Pancreas (tissue), 10 donors: ENCODE data around the gene PAPPA. TPM values are rescaled to one million over a fixed set of nuclear protein-coding genes. Genes with fewer than 3 reads are reported as not detected.
A peak's percentile ranks its signal among the peaks of the same experiment; 100 is the strongest.

Source experiments
- ATAC-seq, 4 donors: fragments of 200-7000 bp; cut with Tn5 transposase; one replicate each; pipeline versions ENCODE4 v1.8.0 to v1.9.1; 2020; ENCODE audit warnings: mild to moderate bottlenecking in 4 of 4, moderate library complexity in 4 of 4
- DNase-seq, 6 donors: peaks; one replicate each; pipeline ENCODE4 v3.0.0-alpha.2; 2020
- FAIRE-seq: peaks from 2 replicates; lab custom pipeline; 2012; peaks lifted over from hg19 to GRCh38; lab: Jason Lieb, UNC
- H3K27ac ChIP-seq, 4 donors: fragments of 200-600 bp; sonication (generic); 1 replicate in 3 of 4; 2 replicates in 1 of 4; pipeline versions ENCODE4 v1.5.0 to v1.8.0; 2020
- H3K27me3 ChIP-seq, 4 donors: fragments of 200-600 bp; one replicate each; pipeline ENCODE4 v1.8.0; 2021
- H3K36me3 ChIP-seq, 3 donors: fragments of 200-600 bp; sonication (generic) in 1 of 3; one replicate each; pipeline versions ENCODE4 v1.5.0 to v1.8.0; 2020 to 2021
- H3K4me1 ChIP-seq, 3 donors: fragments of 200-600 bp; one replicate each; pipeline ENCODE4 v1.8.0; 2021
- H3K4me3 ChIP-seq, 4 donors: fragments of 200-600 bp; sonication (generic) in 2 of 4; one replicate each; pipeline versions ENCODE4 v1.5.0 to v1.8.0; 2020 to 2021
- H3K9me3 ChIP-seq, 4 donors: fragments of 200-600 bp; one replicate each; pipeline ENCODE4 v1.8.0; 2021
- WGBS, 2 donors: extraction: QIAGEN DNeasy Blood & Tissue Kit; methylation state at CpG; one replicate each; pipeline ENCODE4 v1.1.7; 2013; 5-methylcytosine and 5-hydroxymethylcytosine counted together
- intact Hi-C, 3 donors: fragments of 100-400 bp; cut with DNase I; formaldehyde crosslinking; loops; one replicate each; pipeline versions ENCODE4 v1.11.1 to v1.14.2; 2022
- polyA plus RNA-seq, 2 donors: library from polyadenylated mRNA; stranded (reverse); fragments of 200-250 nt; gene quantifications; one replicate each; pipeline ENCODE4 v1.2.3, GENCODE V29; 2013
- total RNA-seq, 6 donors: library from RNA; stranded (reverse); fragmentation: NEBNext Ultra II Directional in 4 of 6; extraction: Animal tissue kit (Norgen Biotek cat#: 25700) in 4 of 6; gene quantifications; one replicate each; pipeline versions ENCODE4 v1.2.1 to v1.2.4, GENCODE V29; 2021 to 2023
- TF ChIP-seq, protein P1 (sequence below), 4 donors: fragments of 200-600 bp; sonication (generic) in 3 of 4; IDR thresholded peaks; one replicate each; pipeline versions ENCODE4 v1.5.0 to v1.8.0; 2021; ENCODE audit warnings: antibody characterized with exemption in 4 of 4
- donor health status: healthy with polysubstance abuse.
- donor health status: DM: no; HTN: no; CAD: no; lungs with moderate emphysema.
- donor health status: DM: no; HTN: no; CAD: no.
- donor health status: control.
- donor health status: control.
- donor health status: Bipolar disorder and iron deficiency.
- donor health status: DM: yes; HTN: yes; CAD: no.
- donor health status: DM: no; HTN: no; CAD: no.
- donor health status: DM: no; HTN: no; CAD: no.
- donor health status: DM: yes; HTN: yes; CAD: no.

The PAPPA gene
- total and polyA plus RNA-seq, 8 donors: 0.11 to 3.4 (median 0.76) TPM

GRCh38 chr9:116187570-116188170 is 34.1 kb downstream of the PAPPA start:
- Histone ChIP-seq H3K36me3 (no peaks in the 10 kb centered on the region), H3K9me3 (no peaks in the 10 kb centered on the region), H3K27me3 (no peaks in the 10 kb centered on the region), H3K4me1 (no peaks in the 10 kb centered on the region), H3K4me3 (no peak overlapping the region), H3K27ac (no peak overlapping the region)
- ATAC-seq: no peak
- DNase-seq: peak in 2 of 6 donors; percentile 16 to 38
- TF ChIP-seq, protein P1, sequence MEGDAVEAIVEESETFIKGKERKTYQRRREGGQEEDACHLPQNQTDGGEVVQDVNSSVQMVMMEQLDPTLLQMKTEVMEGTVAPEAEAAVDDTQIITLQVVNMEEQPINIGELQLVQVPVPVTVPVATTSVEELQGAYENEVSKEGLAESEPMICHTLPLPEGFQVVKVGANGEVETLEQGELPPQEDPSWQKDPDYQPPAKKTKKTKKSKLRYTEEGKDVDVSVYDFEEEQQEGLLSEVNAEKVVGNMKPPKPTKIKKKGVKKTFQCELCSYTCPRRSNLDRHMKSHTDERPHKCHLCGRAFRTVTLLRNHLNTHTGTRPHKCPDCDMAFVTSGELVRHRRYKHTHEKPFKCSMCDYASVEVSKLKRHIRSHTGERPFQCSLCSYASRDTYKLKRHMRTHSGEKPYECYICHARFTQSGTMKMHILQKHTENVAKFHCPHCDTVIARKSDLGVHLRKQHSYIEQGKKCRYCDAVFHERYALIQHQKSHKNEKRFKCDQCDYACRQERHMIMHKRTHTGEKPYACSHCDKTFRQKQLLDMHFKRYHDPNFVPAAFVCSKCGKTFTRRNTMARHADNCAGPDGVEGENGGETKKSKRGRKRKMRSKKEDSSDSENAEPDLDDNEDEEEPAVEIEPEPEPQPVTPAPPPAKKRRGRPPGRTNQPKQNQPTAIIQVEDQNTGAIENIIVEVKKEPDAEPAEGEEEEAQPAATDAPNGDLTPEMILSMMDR (IDR thresholded peaks at IDR 0.05): no peak
- no peak for FAIRE-seq
- intact Hi-C loops: no loop called here
- WGBS, 2 donors: 89 to 93% methylated on average over 27 of the region's 27 CpGs

DNA sequence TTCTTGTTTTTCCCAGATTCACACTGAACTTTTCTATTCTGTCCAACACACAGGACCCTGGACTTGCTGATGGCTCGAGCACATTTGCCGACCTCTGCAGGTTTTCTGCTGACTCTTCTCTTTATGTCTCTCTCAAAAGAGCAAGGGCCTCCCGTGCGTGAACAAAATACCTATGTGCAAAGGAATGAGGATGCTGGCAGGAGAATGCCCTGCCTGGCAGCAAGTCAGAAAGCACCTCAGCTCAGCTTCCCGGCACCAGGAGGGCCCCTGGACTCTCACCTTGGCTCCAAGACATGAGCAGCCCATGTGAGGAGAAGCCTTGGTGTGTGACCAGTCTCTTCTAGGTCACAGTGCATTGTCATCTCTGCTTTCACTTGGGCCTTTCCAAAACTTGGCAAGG is 36.1 kb downstream of the PAPPA start:
- Histone ChIP-seq H3K4me1 (no peaks in the 10 kb centered on the region), H3K27ac (peak overlapping the region in 3 of 4 donors; percentile 8 to 47 (median 33)), H3K36me3 (no peaks in the 10 kb centered on the region), H3K4me3 (no peak overlapping the region), H3K9me3 (no peaks in the 10 kb centered on the region), H3K27me3 (no peaks in the 10 kb centered on the region)
- intact Hi-C loops: no loop called here
- FAIRE-seq: no peak
- ATAC-seq: peak; percentile 66 to 87 (median 84)
- 48 to 54% methylated on average over 5 of the region's 5 CpGs for WGBS, 2 donors
- DNase-seq: peak; percentile 41 to 70 (median 56)
- TF ChIP-seq, protein P1 (IDR thresholded peaks at IDR 0.05): no peak

- H3K4me3 ChIP-seq: no peak overlapping the region
- peak overlapping the region in 1 of 4 donors; percentile 8 for H3K27ac ChIP-seq
- DNase-seq (no peak), ATAC-seq (peak in 1 of 4 donors; percentile 31), FAIRE-seq (no peak)
- H3K27me3 ChIP-seq: no peaks in the 10 kb centered on the region
- TF ChIP-seq, protein P1 (IDR thresholded peaks at IDR 0.05): no peak
- intact Hi-C loops: no loop called here
- H3K9me3 ChIP-seq: no peaks in the 10 kb centered on the region
- 82 to 86% methylated on average over 6 of the region's 6 CpGs for WGBS, 2 donors
- H3K36me3 ChIP-seq: no peaks in the 10 kb centered on the region
- H3K4me1 ChIP-seq: no peaks in the 10 kb centered on the region
These were observed 37.2 kb downstream of the PAPPA start for GRCh38 chr9:116190637-116191396.

- no peak for DNase-seq
- intact Hi-C loops: no loop called here
- TF ChIP-seq, protein P1 (IDR thresholded peaks at IDR 0.05): no peak
- Histone ChIP-seq H3K36me3 (no peaks in the 10 kb centered on the region), H3K27me3 (no peaks in the 10 kb centered on the region), H3K27ac (no peak overlapping the region), H3K4me3 (no peak overlapping the region), H3K9me3 (no peaks in the 10 kb centered on the region), H3K4me1 (no peaks in the 10 kb centered on the region)
- peak in 1 of 4 donors; percentile 43 for ATAC-seq
- WGBS, 2 donors: 82 to 86% methylated on average over 2 of the region's 2 CpGs
- FAIRE-seq: no peak
These were observed 38.2 kb downstream of the PAPPA start for GRCh38 chr9:116191576-116192415.
